Activated CD8-positive, alpha-beta T cell treated with anti-CD3 and anti-CD28 coated beads, Interleukin-2, amount 10 ng/mL, durations not matched to agents 7 days and 5 days (primary cell): ENCODE results near the gene ZGLP1. TPM values are rescaled to one million over a fixed set of nuclear protein-coding genes. Genes with fewer than 3 reads are reported as not detected.
"Not testable (repeated sequence)": the region's sequence is repeated elsewhere in the genome, so short reads cannot be mapped to it uniquely, and the experiment has no call there.

Experiments used
- ATAC-seq: fragments of 150-1000 bp; cut with Tn5 transposase; one replicate; pipeline ENCODE4 v1.10.0; 2021; ENCODE audit warnings: moderate library complexity
- CTCF ChIA-PET: fragments of 350-600 bp; sonication (Branson Sonifier 250); formaldehyde crosslinking; loops from one replicate; lab custom pipeline; 2021; ENCODE audit warnings: antibody characterized with exemption; lab: Charles Lee
- POLR2A ChIA-PET: fragments of 350-600 bp; sonication (Branson Sonifier 250); formaldehyde crosslinking; loops from one replicate; lab custom pipeline; 2021; ENCODE audit warnings: antibody characterized with exemption; lab: Charles Lee
- DNase-seq: peaks from one replicate; pipeline ENCODE4 v3.0.0-alpha.2; 2020
- H3K27ac Mint-ChIP-seq: one replicate; pipeline ENCODE4 v1.8.0; 2021; ENCODE audit warnings: mild to moderate bottlenecking, mixed read lengths
- H3K27me3 Mint-ChIP-seq: one replicate; pipeline ENCODE4 v1.8.0; 2021; ENCODE audit warnings: low read depth, mixed read lengths
- H3K36me3 Mint-ChIP-seq: one replicate; pipeline ENCODE4 v1.8.0; 2021; ENCODE audit warnings: low read depth, mixed read lengths
- H3K4me1 Mint-ChIP-seq: one replicate; pipeline ENCODE4 v1.8.0; 2021; ENCODE audit warnings: low read depth, mixed read lengths
- H3K4me3 Mint-ChIP-seq: one replicate; pipeline ENCODE4 v1.8.0; 2021; ENCODE audit warnings: mild to moderate bottlenecking, mixed read lengths
- H3K9me3 Mint-ChIP-seq: one replicate; pipeline ENCODE4 v1.8.0; 2022; ENCODE audit warnings: mixed read lengths; ENCODE audit not compliant: insufficient read depth
- total RNA-seq, 2 experiments: library from RNA; stranded (reverse); gene quantifications; one replicate each; pipeline ENCODE4 v1.2.3, GENCODE V29; 2021

Gene ZGLP1
- total RNA-seq, 2 experiments from 2014 or later, result 3.4 to 3.8 TPM

- ATAC-seq, result no peak
- Mint-ChIP-seq H3K27ac (no peak overlapping the region), H3K27me3 (peaks cover 9% of the 10 kb centered on the region), H3K9me3 (no peaks in the 10 kb centered on the region), H3K4me1 (peaks cover 59% of the 10 kb centered on the region), H3K4me3 (no peak overlapping the region), H3K36me3 (peaks cover 48% of the 10 kb centered on the region)
- POLR2A ChIA-PET, result no interaction called here
- no peak for DNase-seq
- CTCF ChIA-PET, result no interaction called here
Observed at GRCh38 chr19:10283301-10284064, 26.1 kb downstream of the ZGLP1 start.

GRCh38 chr19:10282043-10282442, 27.6 kb downstream of the ZGLP1 start:
- H3K4me3 Mint-ChIP-seq, DNase-seq, H3K27ac Mint-ChIP-seq, ATAC-seq, H3K9me3 Mint-ChIP-seq, CTCF ChIA-PET, POLR2A ChIA-PET, H3K27me3 Mint-ChIP-seq: not testable (repeated sequence)
- peaks cover 54% of the 10 kb centered on the region for H3K36me3 Mint-ChIP-seq
- H3K4me1 Mint-ChIP-seq, result peaks cover 51% of the 10 kb centered on the region

- H3K27me3 Mint-ChIP-seq, result no peaks in the 10 kb centered on the region
- peaks cover 47% of the 10 kb centered on the region for H3K36me3 Mint-ChIP-seq
- ATAC-seq (peak; percentile 60), DNase-seq (peak; percentile 44)
- peaks cover 31% of the 10 kb centered on the region for H3K4me1 Mint-ChIP-seq
- H3K9me3 Mint-ChIP-seq, result no peaks in the 10 kb centered on the region
- POLR2A ChIA-PET, result interaction anchor here (0.7 to 3.2 kb wide), 4 partner anchors 10 to 481 kb away, joined by 3 to 16 read pairs (median 4); partner anchors contain the start of genes ICAM1 and TYK2
- peak overlapping the region; percentile 58 for H3K27ac Mint-ChIP-seq
- CTCF ChIA-PET, result interaction anchor here (0.6 to 3.3 kb wide), 9 partner anchors 9 to 145 kb away, joined by 3 to 15 read pairs (median 6); partner anchors contain the start of genes ICAM1 and ICAM5
- no peak overlapping the region for H3K4me3 Mint-ChIP-seq
Observed at GRCh38 chr19:10279737-10280442, 29.7 kb downstream of the ZGLP1 start.

GRCh38 chr19:10278935-10279334, 30.7 kb downstream of the ZGLP1 start:
- H3K4me1 Mint-ChIP-seq, result peaks cover 35% of the 10 kb centered on the region
- ATAC-seq, result no peak
- peaks cover 41% of the 10 kb centered on the region for H3K36me3 Mint-ChIP-seq
- no peak overlapping the region for H3K4me3 Mint-ChIP-seq
- H3K27me3 Mint-ChIP-seq, result no peaks in the 10 kb centered on the region
- POLR2A ChIA-PET, result interaction anchor here (3.2 kb wide), 1 partner anchor 9 kb away, joined by 16 read pairs; the partner anchor contains the start of gene ICAM1
- no peak for DNase-seq
- peak overlapping the region; percentile 70 for H3K27ac Mint-ChIP-seq
- CTCF ChIA-PET, result interaction anchor here (1.3 to 3.3 kb wide), 4 partner anchors 8 to 110 kb away, joined by 4 to 15 read pairs (median 12); partner anchors contain the start of gene ICAM1
- no peaks in the 10 kb centered on the region for H3K9me3 Mint-ChIP-seq

- ChIA-PET POLR2A (interaction anchor here (1.9 to 3.2 kb wide), 2 partner anchors 8 to 9 kb away, joined by 6 to 16 read pairs; partner anchors contain the start of genes ICAM1 and ICAM4), CTCF (interaction anchor here (1.0 to 3.3 kb wide), 4 partner anchors 9 to 111 kb away, joined by 3 to 15 read pairs (median 6); no protein-coding TSS in a partner anchor)
- Mint-ChIP-seq H3K4me3 (no peak overlapping the region), H3K27ac (no peak overlapping the region), H3K9me3 (no peaks in the 10 kb centered on the region), H3K4me1 (peaks cover 33% of the 10 kb centered on the region), H3K27me3 (no peaks in the 10 kb centered on the region), H3K36me3 (peaks cover 34% of the 10 kb centered on the region)
- no peak for ATAC-seq
- DNase-seq, result no peak
Observed at GRCh38 chr19:10277795-10278589, 31.6 kb downstream of the ZGLP1 start.

- DNase-seq (no peak), ATAC-seq (no peak)
- ChIA-PET CTCF (interaction anchor here (1.2 to 10.8 kb wide), 2 partner anchors 15 to 111 kb away, joined by 9 to 383 read pairs; partner anchors contain the start of gene TYK2), POLR2A (no interaction called here)
- Mint-ChIP-seq H3K27ac (peak overlapping the region; percentile 4), H3K4me1 (peaks cover 48% of the 10 kb centered on the region), H3K36me3 (peaks cover 26% of the 10 kb centered on the region), H3K27me3 (no peaks in the 10 kb centered on the region), H3K9me3 (no peaks in the 10 kb centered on the region), H3K4me3 (no peak overlapping the region)
Observed at GRCh38 chr19:10274589-10274988, 35.0 kb downstream of the ZGLP1 start.

- ChIA-PET POLR2A (interaction anchor here (0.6 to 4.0 kb wide), 22 partner anchors 8 to 290 kb away, joined by 3 to 54 read pairs (median 5); partner anchors contain the start of genes CDC37, ICAM4, ICAM5 and RAVER1), CTCF (interaction anchor here (0.7 to 10.8 kb wide), 20 partner anchors 8 to 341 kb away, joined by 3 to 383 read pairs (median 7); partner anchors contain the start of genes CDC37, ICAM4, ICAM5 and PDE4A)
- Mint-ChIP-seq H3K36me3 (peaks cover 14% of the 10 kb centered on the region), H3K4me1 (peaks cover 40% of the 10 kb centered on the region), H3K27ac (peak overlapping the region; percentile 93), H3K27me3 (no peaks in the 10 kb centered on the region), H3K4me3 (peak overlapping the region; percentile 82), H3K9me3 (no peaks in the 10 kb centered on the region)
- DNase-seq (peak; percentile 37), ATAC-seq (peak; percentile 0)
Observed at GRCh38 chr19:10271543-10272086, 38.0 kb downstream of the ZGLP1 start.

- DNase-seq (peak; percentile 88), ATAC-seq (peak; percentile 68)
- H3K27ac Mint-ChIP-seq, result peak within 1 kb of the TSS; percentile 93
- H3K9me3 Mint-ChIP-seq, result no peaks in the 10 kb centered on the region
- H3K27me3 Mint-ChIP-seq, result no peaks in the 10 kb centered on the region
- CTCF ChIA-PET, result interaction anchor here (0.7 to 10.8 kb wide), 26 partner anchors 9 to 340 kb away, joined by 3 to 383 read pairs (median 6); partner anchors contain the start of genes CDC37, ICAM4, ICAM5 and PDE4A
- POLR2A ChIA-PET, result interaction anchor here (0.6 to 4.0 kb wide), 23 partner anchors 8 to 284 kb away, joined by 3 to 54 read pairs (median 6); partner anchors contain the start of genes CDC37, DNMT1, ICAM4 and ICAM5
- H3K4me3 Mint-ChIP-seq, result peak within 1 kb of the TSS; percentile 82
- H3K36me3 Mint-ChIP-seq, result peaks cover 14% of the 10 kb centered on the region
- H3K4me1 Mint-ChIP-seq, result peaks cover 40% of the 10 kb centered on the region
Observed at GRCh38 chr19:10270616-10271394, 38.8 kb downstream of the ZGLP1 start, which contains the start of gene ICAM1. Gene ICAM1, plus strand, starts transcription at chr19:10271120. Its CDS starts 40 bp downstream, at chr19:10271160.

- POLR2A ChIA-PET, result interaction anchor here (1.2 to 4.0 kb wide), 16 partner anchors 8 to 148 kb away, joined by 3 to 54 read pairs (median 9); partner anchors contain the start of genes CDC37, DNMT1, ICAM4 and ICAM5
- no peaks in the 10 kb centered on the region for H3K27me3 Mint-ChIP-seq
- no peaks in the 10 kb centered on the region for H3K9me3 Mint-ChIP-seq
- H3K4me3 Mint-ChIP-seq, result peak overlapping the region; percentile 82
- H3K4me1 Mint-ChIP-seq, result peaks cover 40% of the 10 kb centered on the region
- CTCF ChIA-PET, result interaction anchor here (0.7 to 10.8 kb wide), 20 partner anchors 10 to 185 kb away, joined by 3 to 383 read pairs (median 7); partner anchors contain the start of genes CDC37, ICAM4, ICAM5 and PDE4A
- ATAC-seq (peak; percentile 70), DNase-seq (peak; percentile 87)
- peak overlapping the region; percentile 93 for H3K27ac Mint-ChIP-seq
- H3K36me3 Mint-ChIP-seq, result peaks cover 11% of the 10 kb centered on the region
Observed at GRCh38 chr19:10270180-10270615, 39.4 kb downstream of the ZGLP1 start.
